T-helper 1 cell treated with Interleukin-12 subunit alpha and Interleukin-12 subunit beta and Interleukin-4 antibody, amounts not matched to agents 30 ng/mL and 1 ng/mL, for 36 hours (primary cell): ENCODE measurements around the gene KCTD19. TPM values are rescaled to one million over a fixed set of nuclear protein-coding genes. Genes with fewer than 3 reads are reported as not detected.

Experiments used
- intact Hi-C: fragments of 100-400 bp; cut with micrococcal nuclease; formaldehyde crosslinking; loops from one replicate; pipeline ENCODE4 v1.15.1; 2024
- total RNA-seq: library from RNA; stranded (reverse); gene quantifications from 2 replicates; pipeline ENCODE4 v1.2.3, GENCODE V29; 2022

KCTD19 gene
- total RNA-seq, 1 donor from 2014 or later: 0.10 TPM

DNA sequence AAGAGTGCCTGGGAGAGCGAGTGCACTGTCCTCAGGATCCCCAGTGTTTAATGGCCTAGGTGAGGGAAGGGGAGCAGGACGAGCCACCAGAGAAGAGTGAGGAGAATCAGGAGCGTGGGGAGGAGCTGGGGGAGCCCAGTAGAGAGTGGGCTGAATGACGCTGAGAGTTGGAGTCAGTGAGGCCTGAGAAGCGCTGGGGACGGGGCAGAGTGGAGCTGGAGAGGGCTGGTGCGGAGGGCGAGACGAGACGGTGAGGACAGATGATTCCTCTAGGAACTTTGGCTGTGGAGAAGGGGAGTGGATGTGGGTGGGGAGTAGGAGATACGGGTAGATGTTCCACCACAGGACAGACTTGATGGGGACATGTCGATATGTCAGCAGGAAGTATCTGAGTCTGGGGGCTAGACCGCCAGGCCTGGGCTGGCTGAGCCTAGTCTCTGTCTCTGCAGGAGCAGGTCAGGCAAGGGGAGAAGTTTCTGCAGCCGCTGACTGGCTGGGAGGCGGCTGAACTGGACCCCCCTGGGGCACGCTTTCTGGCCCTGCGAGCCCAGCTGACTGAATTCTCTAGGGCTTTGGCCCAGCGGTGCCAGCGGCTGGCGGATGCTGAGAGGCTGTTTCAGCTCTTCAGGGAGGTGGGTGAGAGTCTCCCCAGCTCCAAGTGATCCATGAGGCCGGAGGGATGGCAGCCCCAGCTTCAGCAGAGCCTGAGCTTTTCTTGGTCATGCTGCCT lies 42.5 kb downstream of the KCTD19 start:
- intact Hi-C loops: no loop called here

DNA sequence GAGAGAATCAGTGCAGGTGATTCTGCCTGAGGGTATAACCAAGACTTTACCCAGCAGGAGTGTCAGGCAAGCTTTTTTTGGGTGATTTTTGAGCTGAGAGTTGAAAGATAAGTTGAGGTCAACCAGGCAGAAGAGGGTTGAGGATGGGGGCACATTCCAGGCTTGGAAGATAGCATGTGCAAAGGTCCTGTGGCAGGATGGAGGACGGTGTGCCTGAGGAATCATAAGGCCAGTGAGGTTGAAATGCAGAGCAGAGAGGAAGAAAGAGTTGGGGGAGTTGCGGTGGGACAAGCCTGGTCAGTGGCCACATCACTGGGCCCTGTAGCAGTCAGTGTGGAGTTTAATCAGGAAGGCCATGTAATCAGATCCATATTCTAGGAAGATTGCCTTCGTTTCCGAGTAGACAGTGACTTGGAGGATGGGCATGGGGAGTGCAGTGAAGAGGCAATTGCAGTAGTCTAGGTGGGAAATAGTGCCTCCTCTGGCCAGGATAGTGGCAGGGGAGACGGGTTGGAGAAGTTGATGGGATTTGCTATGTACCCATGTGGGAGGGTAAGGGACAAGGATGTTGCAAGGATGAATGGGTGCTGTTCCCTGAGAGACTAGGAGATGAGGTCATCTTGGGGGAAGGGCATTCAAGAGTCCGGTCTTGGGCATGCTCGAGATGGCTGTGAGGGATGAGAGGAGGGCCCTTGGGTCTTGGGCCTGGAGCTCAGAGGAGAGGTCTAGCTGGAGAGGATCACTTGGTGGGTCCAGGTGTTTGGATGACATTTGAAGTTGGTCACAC lies 43.3 kb downstream of the KCTD19 start:
- intact Hi-C loops: no loop called here

DNA sequence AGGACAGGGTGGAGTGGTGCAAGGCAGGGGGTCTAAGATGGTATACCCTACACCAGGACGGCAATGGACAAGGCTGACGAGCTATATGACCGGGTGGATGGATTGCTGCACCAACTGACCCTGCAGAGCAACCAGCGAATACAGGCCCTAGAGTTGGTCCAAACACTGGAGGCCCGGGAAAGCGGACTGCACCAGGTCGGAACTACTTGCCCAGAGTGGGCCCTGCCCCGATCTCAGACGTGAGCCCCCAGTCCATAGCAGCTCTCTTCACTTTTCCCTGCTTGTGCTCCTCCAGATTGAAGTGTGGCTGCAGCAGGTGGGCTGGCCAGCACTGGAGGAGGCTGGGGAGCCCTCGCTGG lies 44.1 kb downstream of the KCTD19 start:
- intact Hi-C loops: no loop called here

DNA sequence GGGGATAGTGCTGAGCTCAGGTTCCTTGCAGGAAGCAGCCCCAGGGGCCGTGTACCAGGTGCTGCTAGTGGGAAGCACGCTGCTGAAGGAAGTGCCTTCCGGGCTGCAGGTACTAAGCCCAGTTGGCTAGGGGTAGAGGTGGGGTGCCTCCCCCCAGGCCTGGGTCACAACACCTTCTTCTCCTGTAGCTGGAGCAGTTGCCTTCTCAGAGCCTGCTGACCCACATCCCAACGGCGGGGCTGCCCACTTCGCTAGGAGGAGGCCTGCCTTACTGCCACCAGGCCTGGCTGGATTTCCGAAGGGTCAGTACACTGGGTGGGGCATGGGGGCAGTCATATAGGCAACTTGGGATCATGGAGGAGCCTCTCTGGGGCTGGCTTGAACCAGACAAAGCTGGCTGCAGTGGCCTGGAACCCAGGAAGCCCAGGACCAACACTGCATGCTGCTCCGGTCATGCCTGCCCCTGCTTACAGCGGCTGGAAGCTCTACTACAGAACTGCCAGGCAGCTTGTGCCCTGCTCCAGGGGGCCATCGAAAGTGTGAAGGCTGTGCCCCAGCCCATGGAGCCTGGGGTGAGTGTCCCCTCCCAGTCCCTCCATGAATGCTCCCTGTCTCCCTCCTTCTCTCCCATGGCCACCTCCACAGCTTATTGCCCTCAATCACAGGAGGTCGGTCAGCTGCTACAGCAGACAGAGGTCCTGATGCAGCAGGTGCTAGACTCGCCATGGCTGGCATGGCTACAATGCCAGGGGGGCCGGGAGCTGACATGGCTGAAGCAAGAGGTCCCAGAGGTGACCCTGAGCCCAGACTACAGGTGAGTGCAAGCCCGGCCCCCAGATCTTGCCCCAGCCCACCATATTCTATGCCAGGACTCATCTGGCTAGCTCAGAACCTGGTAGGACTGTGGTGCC lies 44.8 kb downstream of the KCTD19 start:
- intact Hi-C loops: no loop called here

DNA sequence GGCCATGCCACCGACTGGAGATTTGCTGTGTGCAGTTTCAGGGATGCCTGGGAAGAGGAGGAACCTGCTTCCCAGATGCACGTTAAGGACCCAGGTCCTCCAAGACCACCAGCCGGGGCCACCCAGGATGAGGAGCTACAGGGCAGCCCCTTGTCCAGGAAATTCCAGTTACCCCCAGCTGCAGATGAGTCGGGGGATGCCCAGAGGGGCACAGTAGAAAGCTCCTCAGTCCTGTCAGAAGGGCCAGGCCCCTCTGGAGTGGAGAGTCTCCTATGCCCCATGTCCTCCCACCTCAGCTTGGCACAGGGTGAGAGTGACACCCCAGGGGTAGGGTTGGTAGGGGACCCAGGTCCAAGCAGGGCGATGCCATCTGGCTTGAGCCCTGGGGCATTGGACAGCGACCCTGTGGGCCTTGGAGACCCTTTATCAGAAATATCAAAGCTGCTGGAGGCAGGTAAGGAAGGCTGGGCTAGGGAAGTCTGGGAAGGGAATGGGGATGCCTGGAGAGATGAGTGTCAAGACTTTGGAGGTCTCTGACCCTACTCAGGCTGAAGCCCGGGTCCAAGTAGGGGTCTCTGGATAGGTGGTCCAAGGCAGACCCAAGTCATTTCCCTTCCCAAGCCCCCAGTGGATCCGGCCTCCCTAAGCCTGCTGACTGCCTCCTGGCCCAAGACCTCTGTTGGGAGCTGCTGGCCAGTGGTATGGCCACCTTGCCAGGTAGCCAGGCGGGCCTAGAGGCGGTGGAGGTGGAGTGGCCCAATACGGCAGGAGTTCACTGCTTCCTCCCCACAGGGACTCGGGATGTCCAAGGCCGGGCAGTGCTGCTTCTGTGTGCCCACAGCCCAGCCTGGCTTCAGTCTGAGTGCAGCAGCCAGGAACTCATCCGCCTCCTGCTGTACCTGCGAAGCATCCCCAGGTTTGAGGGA lies 46.2 kb downstream of the KCTD19 start:
- intact Hi-C loops: no loop called here

DNA sequence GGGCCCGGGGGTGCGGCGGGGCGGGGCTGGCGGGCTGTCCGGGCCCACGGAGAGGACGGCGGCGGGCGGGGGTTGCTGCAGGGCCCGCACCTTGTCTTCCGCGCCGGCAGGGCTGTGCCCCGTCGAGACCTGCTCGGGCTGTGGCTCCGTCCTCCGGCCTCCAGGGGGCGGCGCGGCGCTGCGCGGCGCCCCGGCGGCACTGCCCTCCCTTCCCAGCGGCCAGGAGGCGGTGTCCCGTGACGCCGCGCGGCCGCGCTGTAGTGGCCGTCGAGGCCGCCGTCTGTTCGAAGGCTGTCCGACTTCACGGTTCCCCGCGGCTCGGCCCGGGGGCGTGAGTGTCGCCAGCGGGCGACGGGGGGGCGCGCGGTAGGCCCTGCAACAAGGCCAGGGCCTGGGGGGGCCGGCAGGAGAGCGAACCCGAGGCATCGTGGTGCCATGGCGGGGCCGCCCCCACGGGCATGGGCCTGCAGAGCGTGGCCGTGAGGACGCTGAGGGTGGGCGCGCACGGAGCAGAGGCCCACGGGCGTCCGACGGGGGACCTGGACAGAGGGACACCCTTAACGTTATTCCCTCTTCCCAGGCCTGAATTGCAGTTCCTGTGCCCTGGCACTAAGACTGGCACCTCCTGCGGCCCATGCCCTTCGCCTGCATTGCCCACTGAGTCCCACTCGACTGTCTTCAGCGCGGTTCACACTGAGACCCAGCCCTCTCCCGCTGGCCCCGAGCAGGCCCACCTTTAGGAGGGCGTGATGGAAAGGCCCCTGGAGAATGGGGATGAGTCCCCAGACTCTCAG lies 47.0 kb downstream of the KCTD19 start, which contains the start of gene PLEKHG4:
Gene PLEKHG4, plus strand, starts transcription at position 237 of the 794 bp plus-strand sequence. Its CDS starts 513 bp downstream, at position 750.
- intact Hi-C loops: loop anchor here (1.0 to 2.0 kb wide), 5 partner anchors 32 to 120 kb away; partner anchors contain the start of genes FHOD1, TMEM208 and TPPP3

DNA sequence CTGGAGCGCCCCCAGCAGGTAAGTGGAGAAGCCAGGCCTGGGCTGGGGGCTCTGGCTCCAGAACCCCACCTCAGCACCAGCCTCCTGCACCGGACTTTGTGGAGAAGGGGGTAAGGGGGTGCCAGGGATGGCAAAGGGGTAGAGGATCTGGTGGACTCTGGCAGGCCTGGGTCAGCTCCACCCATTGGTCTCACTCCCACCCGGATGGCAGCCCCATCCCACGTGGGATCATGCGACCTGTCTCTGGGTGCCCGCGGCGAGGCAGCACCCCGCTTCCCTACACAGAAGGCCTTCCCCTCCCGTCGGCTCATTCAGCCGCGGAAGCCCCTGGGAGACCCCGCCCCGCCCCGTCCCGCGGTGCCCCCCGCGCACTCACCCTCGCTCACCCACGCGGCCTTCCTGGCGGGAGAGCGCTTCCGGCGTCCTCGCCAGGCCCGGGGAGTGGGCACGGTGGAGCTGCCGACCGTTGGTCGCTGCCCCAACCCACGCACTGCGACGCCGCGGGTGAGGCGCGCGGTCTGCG lies 47.7 kb downstream of the KCTD19 start:
- intact Hi-C loops: loop anchor here (1.0 to 2.0 kb wide), 5 partner anchors 32 to 120 kb away; partner anchors contain the start of genes FHOD1, TMEM208 and TPPP3

DNA sequence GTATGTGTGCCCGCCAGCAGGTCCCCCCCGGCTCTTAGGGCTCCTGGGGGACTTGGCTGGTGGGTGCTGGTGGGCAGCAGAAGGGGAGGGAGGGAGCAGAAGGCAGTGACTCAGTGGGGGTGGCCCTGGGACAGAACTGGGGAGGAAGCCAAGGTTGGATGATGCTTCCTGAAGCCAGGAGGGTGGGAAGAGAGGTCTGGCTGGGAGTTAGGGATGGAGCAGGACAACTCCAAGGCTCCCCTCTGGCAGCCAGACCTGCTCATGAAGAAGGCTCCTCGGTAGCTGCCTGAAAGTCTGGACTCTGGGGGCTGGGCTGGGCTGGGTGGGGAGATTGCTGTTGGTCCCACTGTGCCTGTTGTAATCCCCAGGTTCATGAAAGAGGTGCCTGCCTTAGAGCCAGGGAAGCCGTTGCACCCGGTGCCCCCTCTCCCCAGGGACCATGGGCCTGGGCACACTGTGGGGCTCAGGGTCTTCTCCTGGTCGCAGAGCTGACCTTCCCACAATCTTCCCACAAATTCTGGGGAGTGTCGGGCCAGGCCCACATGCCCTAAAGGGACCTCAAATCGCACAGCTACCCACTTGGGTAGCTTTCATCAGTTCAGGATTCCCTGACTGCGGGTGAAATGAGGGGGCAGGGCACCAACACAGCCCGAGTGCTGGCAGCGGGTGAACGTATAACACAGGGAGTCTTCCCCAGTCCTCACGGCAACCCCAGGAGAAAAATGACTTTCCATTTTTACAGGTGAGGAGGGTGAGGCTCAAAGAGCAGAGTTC lies 48.4 kb downstream of the KCTD19 start:
- intact Hi-C loops: loop anchor here (2.0 kb wide), 1 partner anchor 51 kb away; the partner anchor contains the start of gene TMEM208

DNA sequence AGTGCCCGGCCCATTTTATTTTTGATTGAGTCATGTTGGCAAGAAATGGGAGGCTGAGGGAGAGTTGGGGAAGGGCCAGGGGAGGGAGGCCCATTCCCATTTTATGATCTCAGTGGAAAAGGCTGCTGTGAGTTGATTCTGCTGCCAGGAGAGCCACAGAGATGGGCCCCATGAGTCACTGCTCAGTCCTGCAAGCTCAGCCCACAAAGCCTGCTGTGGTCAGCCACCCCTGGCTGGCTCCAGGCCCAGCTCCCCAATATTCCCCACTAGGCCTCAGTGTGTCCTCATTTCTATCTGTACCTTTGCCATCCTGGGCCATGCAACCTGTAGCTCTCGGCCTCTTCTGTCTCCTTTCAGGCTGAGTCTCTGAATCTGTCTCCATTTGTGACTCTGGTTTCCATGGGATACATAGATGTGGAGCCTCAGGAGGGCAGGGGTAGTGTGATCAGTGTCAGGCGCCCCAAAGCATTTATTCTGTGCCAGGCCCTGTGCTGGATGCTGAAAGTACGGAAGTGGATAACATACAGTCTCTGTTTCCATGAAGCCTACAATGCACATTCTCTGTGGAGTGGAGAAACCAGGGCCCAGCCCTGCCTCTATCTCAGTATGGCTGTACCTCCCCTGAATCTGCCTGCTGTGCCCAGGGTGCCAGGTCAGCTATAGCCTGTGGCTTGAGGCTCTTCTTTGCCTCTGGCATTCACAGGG lies 49.1 kb downstream of the KCTD19 start:
- intact Hi-C loops: no loop called here

DNA sequence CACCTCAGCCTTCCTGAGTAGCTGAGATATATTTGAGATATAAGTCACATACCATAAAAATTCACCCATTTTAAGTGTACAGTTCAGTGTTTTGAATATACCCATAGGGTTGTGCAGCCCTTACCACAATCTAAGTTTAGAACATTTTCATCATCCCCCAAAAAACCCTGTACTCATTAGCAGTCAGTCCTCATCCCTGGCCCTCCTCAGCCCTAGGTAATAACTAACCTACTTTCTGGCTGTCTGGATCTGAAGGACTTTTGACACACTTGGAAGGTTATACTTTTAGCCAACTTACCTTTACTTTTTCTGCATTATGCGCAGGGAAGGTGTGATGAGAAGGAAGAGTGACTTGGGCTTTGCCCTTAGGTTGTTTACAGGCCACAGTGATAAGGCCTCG lies 51.2 kb downstream of the KCTD19 start:
- intact Hi-C loops: no loop called here

DNA sequence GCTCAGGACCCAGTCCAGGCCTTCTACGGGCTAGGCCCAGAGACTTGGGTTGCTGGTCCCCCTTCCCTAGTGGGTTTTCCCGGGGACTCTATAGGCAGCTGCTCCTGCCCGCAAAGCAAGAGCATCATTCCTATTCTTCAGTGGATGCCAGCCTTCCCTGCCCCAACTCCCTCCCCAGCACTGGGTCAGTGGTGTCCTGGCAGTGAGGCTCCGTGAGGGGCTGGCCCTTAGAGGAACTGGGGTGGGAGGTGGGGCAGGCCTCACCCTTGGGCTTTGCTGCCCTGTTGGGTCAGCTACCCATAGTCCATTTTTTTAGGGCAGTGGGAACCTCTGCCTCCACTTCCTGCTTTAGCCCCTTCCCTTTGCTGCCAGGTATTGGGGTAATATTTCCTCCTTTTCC lies 55.1 kb downstream of the KCTD19 start:
- intact Hi-C loops: no loop called here

DNA sequence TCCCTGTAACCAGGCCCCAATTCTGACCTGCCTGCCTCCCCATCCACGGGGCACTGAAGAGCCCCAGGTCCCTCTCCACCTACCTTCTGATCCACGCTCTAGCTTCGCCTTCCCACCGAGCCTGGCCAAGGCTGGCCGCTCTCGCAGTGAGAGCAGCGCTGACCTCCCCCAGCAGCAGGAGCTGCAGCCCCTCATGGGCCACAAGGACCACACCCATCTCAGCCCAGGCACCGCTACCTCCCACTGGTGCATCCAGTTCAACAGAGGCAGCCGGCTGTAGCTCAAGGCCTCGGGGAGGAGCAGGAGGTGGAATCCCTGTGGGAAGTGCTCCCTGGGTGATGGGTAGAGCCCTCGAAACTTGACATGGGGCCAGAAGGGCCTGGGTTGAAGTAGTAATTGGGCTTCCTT lies 55.6 kb downstream of the KCTD19 start:
- intact Hi-C loops: no loop called here

DNA sequence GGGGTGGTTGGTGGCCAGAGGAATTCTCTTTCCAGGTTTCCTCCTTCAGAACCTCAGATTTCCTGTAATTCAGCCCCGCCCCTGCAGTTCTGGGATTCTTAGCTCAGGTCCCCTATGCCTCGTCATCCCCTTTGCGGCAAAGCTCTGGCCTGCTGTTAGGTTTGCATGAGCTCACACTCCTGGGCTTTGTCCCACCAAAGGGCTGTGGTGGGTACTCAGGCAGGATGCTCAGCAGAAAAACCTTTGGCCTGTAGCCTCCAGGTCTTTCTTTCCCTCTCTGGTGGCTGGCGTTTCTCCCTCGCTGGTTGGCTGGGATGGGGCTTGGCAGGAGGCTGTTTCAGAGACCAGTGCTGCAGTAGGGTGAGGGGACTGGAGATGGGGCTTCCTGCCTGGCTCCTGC lies 56.8 kb downstream of the KCTD19 start:
- intact Hi-C loops: no loop called here

DNA sequence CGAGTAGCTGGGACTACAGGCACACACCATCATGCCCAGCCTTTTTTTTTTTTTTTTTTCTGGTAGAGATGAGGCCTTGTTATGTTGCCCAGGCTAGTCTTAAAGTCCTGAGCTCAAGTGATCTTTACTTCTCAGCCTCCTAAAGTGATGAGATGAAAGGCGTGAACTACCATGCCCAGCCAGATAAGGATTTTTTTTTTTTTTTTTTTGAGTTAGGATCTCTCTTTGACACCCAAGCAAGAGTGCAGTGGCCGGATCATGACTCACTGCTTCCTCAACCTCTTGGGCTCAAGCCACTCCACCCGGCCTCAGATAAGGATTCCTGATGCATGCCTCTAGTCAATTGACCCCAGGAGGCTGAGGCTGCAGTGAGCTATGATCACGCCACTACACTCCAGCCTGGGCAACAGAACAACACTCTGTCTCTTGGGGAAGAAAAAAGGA lies 58.4 kb downstream of the KCTD19 start:
- intact Hi-C loops: no loop called here

DNA sequence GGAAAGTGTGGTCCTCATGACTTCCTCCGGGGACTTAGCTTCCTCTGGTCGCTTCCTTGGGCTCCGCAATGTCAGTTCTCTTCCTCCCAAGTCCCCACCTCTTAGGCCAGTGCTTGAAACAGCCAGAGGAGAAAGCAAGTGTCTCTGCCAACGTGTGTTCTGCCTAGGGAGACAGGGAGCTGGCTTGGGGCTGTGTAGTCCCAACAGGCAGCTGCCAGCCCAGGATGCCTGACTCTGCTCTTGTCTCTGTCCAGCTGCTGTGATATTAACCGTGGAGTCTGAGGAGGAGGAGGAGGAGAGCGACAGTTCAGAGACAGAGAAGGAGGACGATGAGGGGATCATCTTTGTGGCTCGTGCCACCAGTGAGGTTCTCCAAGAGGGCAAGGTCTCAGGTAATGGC lies 60.7 kb downstream of the KCTD19 start:
- intact Hi-C loops: no loop called here

DNA sequence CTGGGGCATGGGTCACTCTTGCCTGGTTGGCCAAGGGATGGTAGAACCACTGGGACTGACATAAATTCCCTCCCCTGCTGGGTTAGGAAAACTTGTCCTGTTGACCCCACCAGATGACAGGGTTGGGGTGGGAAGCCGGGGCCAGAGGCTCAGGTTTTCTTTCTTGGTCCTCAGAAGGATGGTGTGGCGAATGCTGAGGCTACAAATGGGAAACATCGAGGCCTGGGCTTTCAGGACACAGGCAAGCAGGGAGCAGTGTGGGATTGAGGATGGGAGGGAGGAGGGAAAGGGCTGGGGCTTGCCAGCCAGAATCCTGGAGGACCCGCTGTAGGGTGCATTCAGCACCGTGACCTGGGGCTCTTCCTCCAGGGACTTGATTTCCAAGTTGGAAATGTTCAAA lies 61.7 kb downstream of the KCTD19 start:
- intact Hi-C loops: no loop called here

DNA sequence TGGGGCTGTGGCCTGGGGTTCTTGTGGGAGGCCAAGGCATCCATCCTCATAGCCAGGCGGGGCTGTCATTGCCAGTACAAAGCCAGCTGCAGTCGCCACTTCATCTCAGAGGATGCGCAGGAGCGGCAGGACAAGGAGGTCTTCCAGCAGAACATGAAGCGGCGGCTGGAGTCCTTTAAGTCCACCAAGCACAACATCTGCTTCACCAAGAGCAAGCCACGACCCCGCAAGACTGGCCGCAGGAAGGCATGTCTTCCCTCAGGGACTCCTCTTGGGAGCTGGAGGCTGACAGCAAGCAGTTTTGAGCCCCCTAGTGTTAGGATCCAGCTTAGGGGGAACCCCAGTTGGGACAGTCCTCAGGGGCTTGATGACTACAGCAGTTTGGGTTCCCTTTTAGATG lies 62.3 kb downstream of the KCTD19 start:
- intact Hi-C loops: no loop called here

DNA sequence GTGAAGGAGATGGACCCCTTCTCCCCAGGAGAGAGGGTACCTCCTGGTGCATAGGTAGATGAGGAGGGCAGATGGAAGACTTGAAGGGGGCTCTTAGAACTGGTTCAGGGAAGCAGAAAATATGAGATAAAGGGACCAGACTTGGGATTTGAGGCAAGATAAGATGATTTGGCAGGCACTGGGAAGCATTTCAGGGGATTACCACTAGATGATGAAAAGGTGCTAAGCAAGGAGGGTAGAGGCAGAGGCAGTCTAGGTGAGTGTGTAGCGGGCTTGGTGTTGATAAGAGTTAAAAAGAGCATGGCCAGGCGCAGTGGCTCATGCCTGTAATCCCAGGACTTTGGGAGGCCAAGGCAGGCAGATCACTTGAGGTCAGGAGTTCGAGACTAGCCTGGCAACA lies 63.3 kb downstream of the KCTD19 start:
- intact Hi-C loops: no loop called here
